GM21423 (cell line): ENCODE results near the gene TTC4.
"Not testable (repeated sequence)": the region's sequence is repeated elsewhere in the genome, so short reads cannot be mapped to it uniquely, and the experiment has no call there.

Source experiments
- ATAC-seq: cut with Tn5 transposase; IDR thresholded peaks from one replicate; pipeline ENCODE4 v1.9.1; 2021; ENCODE audit warnings: mild to moderate bottlenecking, moderate library complexity; ENCODE audit not compliant: unreplicated experiment

The TTC4 gene

DNA sequence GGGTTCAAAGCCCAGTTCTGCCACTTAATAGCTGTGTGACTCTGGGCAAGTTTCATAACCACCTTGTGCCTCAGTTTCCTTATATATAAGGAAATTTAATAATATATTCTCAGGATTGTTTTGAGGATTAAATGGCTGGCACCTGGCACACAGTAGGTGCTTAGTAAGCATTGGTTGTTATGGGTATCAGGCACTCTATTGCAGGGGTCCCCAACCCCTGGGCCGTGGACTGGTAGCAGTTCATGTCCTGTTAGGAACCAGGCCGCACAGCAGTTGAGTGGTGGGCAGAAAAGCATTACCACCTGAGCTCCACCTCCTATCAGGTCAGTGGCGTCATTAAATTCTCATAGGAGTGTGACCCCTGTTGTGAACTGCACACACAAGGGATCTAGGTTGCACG, 30.2 kb downstream of the TTC4 start:
- ATAC-seq = no peak

DNA sequence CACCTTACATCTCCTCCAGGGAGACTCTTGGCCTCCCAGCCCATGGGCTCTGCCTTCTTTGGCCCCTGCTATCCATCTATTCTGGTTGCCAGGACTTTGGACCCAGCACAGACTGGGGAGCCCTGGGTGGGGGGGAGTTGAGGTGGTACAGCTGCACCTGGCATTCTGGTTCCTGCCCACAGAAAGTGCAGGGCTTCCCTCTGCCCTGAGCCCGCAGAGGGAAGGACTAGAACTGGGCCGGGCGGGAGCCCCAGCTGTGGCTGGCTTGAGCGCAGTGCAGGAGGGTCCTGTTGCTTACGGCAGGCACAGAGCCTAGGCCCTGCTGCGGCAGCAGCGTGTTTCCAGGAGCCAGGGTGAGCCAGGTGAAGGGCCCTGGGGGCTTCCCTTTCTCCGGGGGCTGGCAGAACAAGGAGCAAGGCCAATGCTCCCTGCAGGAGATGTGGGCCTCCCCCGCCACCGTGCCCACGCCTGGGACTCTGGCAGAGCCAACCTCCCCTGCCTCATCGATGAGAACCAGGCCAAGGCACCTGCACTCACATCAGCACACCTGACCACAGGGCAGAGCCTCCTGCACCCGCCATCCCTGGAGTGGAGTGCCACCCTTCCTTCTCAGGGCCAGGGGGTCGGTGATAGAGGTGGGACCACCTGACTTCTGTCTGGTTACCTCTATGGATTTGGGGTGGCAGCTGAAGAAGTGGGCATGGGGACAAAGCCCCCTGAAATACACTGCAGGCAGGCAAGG, 32.6 kb downstream of the TTC4 start:
- ATAC-seq = no peak

DNA sequence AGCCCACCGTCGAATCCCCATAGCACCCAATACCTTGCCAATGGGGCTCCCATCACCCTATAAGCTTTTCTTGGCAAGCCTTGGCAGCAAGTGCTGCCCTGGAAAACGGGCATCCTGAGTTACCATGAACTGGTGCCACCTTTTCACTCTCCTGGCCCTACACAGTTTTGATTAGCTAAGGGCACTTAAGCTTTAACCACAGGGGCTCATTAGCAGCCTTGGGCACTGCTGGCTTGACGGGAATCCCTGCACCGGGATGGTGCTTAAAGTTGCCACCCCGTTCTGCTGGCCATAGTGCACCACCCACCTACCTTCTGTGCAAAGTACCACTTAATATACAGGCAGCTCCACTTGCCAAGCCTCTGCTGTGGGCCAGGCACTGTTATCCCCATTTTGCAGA, 34.9 kb downstream of the TTC4 start:
- ATAC-seq = no peak

DNA sequence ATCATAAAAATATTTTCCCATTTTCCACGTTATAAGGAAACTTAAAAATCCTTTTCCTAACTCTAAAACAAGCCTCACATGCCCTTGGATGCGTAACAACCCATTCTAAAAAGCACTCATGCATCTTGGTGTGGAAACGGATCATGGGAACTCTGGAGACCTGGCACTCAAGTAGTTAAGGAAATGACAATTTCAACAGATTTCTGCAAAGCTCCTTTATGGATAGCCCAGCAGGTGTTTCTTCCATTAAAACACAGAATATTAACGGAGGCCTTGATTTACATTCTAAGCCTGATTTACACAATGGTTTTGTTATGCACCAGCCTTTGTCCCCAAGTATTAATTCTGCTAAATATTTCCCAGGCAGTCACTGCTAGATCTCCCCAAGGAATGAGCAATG, 35.8 kb downstream of the TTC4 start:
- ATAC-seq = no peak

DNA sequence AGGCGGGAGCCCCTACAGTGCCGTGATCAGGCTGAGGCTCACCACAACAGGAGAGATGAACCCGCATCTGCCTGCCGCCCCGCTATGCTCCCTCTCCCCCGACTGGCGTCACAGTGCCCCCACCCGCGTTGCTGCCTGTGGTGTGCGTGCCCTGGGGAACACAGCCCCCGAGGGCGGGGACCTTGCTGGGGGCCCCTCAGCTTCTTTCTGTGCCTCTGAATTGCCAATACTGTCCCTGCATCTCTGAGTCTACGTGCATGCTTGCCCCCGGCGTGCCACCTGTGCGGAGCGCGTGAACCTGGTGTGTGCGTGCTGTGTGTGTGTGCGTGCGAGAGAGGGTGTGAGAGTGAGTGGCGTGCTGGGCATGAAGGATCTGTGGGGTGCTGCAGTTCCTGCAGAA, 38.4 kb downstream of the TTC4 start:
- ATAC-seq = no peak

DNA sequence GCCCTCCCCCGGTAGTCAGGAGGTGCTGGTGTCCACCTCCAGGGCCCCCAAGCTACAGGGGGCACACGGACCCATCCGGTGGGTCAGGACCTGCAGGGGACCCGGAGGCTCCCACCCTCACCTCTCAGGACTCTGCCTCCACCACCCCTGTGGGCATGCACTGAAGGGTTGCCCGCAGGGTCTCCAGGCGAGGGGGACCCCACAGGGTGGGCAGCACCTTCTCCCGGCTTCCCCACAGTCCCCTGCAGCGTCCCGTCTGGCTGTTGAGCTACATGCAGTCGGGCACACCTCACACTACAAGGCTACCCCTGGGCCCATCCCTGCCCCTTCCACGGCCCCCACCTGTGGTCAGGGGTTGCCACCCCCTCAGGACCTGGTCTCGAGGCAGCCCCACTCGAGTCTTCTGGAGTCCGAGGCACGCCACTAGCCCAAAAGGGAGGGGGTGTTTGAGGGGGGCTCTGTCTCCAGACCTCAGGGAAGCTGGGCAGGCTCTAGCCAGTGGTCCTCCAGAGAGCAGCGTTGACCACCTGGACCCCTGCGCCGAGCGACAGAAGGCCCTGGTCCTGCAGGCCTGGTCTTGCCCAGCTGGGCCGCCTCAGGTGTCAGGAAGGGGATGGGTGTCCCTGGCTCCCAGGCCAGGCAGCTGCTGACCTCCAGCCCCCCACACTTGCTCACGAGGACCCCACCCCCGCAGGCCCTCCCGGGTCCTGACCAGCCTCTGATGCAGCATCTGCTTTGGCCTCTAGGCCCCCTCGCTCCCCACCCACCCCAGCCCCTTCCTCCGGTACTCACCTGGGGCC, 39.0 kb downstream of the TTC4 start:
- no peak for ATAC-seq

DNA sequence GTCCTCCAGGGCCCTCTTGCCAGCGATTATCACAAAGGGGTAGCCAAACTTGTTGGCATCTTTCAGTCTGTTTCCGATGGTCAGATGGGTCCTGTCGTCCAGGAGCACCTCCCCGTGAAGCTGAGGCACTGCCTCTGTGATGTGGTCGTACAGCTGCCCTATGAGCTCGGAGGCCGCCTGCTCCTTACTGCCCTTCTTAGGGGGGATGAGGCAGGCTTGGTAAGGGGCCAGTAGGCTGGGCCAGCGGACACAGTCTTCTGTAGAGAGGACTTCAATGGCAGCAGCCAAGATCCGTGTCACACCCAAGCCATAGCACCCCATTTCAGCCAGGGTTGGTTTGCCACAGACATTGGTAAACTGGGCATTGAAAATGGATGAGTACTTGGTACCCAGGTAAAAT, 42.2 kb downstream of the TTC4 start:
- ATAC-seq = no peak

DNA sequence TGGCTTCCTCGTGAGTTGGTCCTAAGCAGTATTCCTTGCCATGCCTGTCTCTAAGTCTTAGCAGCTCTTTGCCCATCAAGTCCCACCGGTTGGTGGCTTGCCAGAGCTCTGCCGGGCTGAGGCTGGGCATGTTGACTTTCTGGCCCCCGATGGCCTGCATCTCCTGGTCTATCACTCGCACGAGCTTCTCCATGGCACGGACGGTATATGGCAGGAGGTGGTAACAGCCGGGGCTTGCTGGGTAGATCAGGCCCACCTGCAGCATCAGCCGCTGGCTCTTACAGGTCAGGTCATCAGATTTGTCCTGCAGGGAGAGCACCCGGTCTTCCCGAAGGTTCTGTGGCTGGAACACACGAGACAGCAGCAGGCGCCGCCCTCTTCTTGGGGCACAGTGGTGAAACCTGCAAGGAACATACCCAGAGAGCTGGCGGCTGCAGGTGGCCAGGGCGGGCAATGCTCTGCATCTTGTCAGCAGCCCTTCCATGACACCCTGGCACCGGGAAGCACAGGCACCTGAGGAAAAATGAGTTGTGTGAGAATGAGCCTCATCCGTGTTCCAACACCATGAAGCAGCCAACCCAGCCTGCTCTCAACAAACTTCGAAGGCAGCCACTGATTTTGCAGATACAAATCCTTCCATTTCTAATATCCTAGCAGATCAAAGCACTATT, 43.2 kb downstream of the TTC4 start:
- no peak for ATAC-seq

DNA sequence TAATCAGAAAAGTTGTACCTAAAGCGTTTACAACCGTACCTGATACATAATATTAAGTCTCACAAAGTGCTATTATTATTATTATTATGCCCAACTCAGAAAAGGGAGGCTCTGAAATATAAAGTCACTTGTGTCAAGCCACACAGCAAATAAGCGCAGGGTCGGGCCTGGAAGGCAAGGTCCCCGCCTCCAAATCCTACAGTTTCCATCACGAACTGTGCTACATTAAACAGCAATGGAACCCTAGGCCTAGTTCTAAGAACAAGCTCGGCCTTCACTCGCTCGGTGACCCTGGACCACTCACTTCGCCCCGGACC, 48.1 kb downstream of the TTC4 start:
- ATAC-seq = no peak

DNA sequence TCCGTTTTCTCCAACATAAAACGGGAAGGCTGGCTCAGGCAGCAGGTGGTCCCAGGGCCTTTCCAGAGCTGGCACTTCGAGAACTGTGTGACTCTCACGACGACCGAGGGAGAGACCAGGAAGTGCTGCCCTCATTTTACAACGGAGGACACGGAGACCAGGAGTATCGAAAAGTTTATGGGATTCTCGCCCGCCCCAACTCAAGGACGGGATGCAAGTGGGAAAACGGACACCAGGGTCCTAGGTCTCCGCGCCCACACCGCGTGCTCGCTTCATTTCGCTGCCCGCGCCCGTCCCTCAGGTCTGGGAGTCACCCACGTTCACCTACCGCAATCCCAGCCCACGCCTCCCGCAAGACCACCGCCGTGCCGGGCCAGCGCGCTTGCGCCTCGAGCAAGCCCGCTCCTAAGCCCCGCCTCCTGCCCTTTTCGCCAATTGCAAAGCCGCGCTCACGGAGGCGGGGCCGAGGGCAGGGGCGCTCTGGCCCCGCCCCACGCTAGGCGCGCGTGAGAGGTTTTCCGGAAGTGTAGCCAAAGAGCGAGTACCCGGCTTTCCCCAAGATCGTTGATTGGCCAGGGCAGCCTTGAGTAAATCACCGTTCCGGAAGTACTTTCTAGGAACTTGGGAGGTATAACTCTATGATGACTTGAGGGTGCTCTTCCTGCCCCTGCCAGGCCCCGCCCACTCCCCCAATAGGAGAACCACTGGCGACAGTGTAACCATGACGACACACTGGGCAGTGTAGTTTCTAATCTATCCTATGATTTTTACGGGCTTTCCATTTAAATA, 48.7 kb downstream of the TTC4 start, which contains the start of gene PARS2:
Gene PARS2 (minus strand): TSS at position 391 of the 789 bp plus-strand sequence. CDS start 5,362 bp downstream, outside the sequence.
- ATAC-seq = peak; percentile 95

DNA sequence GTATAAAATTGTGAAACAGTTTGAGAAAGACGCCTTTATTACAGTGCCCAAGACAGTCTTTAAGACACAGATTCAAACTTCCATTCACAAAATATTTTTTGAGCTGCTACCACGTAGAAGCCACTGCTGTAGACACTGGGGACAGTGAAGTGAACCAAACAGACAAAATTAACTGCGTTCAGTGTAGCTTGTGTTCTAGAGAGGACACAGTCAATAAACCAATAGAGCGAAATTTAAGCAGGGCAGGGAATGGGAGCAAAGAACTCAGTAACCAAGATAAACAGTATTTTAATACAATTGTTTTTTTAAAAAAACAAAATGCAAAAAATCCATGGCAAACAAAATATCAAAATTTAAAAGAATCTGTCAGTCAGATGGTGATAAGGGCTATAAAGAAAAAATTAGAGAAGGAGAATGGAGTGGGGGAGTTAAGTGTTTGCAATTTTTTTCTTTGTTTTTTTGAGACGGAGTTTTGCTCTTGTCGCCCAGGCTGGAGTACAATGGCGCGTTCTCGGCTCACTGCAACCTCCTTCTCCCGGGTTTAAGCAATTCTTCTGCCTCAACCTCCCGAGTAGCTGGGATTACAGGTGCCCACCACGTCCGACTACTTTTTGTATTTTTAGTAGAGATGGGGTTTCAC, 49.4 kb downstream of the TTC4 start:
- peak; percentile 12 for ATAC-seq

DNA sequence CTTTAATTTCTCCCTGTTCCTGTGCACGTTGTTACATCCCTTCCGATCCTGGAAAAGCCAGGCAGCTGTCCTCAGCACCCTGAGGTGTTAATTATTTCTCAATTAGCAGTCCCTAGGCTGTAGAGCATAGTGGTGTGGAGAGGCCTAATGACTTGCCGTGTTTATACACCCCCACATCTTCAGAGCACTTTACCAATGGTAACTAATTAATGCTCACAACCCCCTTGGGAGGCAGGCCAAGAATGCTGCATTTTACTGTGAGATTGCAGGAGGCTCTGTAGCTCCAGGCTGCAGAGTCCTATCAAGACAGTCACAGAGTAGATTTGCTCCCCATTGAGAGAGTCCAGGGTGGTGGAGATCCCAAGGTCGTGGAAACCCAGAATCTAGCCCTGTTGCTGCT, 51.1 kb downstream of the TTC4 start:
- ATAC-seq = no peak

DNA sequence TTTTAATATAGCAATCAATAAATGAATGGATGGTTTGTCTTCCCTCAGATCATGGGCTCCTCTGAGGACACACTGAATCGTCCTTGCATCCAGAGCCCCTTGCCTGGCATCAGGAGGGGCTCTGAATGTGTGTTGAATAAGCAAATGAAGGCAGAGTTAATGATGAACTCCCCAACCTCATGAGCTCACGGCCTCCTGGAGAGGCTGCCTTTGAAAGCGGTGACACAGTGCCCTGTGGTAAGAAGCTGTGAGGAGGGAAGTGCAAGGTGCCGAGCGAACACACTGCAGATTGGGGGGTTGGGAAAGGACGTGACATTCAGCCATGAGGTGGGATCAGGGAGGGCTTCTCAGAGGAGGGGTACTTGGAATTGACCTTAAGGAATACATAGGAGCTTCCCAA, 51.9 kb downstream of the TTC4 start:
- ATAC-seq = no peak

DNA sequence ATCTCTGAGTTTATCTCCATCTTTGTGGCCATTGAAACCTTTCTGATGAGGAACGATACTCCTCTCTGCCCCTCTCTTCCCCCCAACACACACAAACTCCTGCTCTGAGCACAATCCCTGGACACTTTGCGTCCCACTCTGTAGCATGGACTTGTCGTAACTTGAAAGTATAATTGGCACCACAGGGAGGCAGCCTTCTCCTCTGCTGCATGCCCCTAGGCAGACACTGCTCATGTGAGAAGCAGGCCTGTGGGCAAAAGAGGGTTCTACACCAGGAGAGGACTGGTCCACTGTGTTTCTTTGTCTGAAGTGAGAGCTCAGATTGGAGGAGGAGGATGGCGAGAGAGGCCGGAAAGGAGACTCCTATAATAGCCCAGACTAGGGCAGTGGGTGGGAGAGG, 52.4 kb downstream of the TTC4 start:
- ATAC-seq = no peak

DNA sequence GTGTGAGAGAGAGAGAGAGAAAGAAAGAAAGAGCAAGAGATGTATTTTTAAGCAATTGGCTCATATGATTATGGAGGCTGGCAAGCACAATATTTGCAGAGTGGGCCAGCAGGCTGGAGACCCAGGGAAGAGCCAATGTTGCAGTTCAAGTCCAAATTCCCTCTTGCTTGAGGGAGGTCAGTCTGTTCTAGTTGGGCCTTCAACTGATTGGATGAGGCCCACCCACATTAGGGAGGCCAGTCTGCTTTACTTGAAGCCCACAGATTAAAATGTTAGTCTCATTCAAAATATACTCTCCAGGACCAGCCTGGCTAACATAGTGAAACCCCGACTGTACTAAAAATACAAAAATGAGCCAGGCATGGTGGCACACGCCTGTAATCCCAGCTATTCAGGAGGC, 57.3 kb downstream of the TTC4 start:
- ATAC-seq = no peak

DNA sequence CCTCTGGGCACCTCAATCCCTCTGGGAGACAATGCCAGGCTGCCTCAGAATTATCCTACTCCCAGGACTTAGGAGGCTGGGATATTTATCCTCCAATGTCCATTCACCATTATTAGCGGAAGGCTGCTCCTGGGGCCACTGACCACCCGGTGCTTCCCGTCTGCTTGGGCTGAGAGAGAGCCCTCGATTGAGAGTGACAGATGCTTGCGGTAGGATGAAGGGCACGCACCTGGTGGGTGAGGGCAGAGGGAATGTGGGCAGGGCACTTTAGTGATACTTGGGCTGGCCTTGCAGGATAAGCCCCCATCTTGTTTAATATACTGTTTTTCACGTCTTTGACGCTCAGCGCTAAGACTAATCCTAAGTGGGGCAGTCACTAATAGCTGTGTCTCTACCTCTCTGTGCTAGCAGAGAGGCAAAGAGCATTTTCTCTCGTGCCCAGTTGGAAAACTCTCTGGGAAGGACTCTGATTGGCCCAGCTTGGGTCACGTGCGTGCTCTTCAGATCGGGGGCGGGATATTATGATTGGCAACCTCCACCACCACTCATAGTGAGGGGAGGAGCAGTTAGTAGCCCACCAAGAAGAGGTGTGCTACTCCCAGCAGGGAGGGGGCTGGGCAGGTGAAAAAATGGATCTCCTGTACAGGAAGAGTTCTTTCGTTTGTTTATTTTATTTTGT, 59.3 kb downstream of the TTC4 start:
- ATAC-seq = no peak

DNA sequence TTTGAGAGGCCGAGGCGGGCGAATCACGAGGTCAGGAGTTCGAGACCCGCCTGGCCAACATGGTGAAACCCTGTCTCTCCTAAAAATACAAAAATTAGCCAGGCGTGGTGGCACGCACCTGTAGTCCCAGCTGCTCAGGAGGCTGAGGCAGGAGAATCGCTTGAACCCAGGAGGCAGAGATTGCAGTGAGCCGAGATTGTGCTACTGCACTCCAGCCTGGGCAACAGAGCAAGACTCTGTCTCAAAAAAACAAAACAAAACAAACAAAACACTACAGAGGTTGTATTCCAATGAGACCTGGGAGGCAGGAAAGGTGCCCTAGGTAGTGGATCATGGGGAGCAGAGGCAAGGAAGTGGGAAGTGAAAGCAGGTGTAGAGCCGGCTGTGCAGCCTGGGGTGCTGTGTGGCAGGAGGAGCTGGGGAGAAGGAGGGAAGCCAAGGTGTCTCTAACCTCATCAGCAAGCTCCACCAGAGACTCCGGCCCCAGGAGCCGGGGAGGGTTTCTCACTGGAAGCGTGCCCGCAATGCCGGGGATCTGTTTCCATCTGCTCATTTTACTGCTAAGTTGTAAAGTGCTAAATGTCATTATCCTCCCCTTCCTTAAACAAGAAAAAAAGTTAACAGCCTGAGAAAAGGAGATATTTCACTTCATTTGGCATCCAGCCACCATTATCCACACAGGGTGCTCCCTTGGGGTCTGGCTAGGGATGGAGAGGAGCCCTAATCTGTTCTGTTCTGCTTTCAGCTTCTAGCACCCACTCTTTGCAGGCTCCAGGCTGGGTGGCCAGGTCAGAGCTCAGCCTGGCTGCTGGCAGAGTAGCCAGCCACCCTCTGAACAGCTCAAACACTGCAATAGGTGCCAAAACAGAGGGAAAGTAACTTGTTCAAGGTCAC, 60.4 kb downstream of the TTC4 start:
- ATAC-seq = not testable (repeated sequence)

DNA sequence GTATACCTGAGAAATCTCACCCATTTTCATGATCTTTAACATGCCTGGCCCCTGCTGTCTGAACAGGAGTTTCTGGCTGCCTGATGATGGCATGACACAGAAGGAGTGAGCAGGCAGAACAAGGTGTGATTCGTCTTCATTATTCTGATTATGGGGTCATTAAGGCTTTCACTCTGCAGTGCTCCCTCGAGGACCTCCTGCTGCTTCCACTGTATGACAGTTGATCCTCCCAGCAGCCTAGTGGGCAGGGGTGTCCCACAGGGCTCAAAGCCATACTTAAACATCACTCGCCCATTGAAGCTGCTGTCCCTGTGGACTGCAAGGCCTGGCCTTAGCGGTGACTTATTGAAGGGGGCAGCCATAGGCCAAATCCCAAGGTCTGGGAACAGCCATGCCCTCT, 61.4 kb downstream of the TTC4 start:
- ATAC-seq = no peak

DNA sequence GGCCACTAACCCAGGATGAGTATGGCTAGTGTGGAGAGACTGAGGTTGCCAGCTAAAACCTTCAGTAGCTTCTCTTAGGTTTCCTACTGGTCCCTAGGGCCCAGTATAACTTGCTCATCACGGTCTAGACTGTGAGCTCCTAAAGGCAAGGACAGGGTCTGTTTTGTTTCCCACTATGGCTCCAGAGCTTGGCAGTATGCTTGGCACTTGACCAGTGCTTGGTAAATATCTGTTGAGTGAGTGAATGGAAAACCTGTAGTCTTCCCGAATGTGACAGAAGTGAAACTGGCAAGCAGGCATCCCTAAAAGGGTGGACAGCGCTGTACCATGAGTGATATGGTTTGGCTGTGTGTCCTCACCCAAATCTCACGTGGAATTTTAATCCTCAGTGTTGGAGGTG, 61.8 kb downstream of the TTC4 start:
- ATAC-seq = no peak
